Stimulated activated CD8-positive, alpha-beta memory T cell treated with anti-CD3 and anti-CD28 coated beads, Interleukin-7, amount 100 ng/mL, for 48 hours (primary cell): ENCODE results near the gene CC2D1A.

ENCODE experiments used
- DNase-seq, 2 donors: peaks; one replicate each; pipeline ENCODE4 v3.0.0-alpha.2; 2020; ENCODE audit warnings: low read depth in 1 of 2; ENCODE audit errors: extremely low read depth in 1 of 2

Gene CC2D1A

GRCh38 chr19:13975870-13976269, 69.9 kb downstream of the CC2D1A start:
- DNase-seq, result no peak

DNA sequence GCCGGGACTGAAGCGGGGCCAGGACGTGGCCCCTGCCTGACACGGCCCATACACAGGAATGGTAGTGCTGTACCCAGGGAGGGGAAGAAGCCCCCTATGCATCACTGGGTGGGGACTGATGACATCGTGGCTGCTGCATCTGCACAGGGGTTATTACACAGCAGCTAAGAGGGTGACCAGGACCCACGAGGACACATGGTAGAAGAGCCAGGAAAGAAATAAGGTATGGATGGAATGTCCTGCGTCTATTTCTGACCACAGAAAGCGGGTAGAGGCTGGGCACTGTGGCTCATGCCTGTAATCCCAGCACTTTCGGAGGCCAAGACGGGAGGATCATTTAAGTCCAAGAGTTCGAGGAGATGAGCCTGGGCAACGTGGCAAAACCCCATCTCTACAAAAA, 70.4 kb downstream of the CC2D1A start:
- no peak for DNase-seq

DNA sequence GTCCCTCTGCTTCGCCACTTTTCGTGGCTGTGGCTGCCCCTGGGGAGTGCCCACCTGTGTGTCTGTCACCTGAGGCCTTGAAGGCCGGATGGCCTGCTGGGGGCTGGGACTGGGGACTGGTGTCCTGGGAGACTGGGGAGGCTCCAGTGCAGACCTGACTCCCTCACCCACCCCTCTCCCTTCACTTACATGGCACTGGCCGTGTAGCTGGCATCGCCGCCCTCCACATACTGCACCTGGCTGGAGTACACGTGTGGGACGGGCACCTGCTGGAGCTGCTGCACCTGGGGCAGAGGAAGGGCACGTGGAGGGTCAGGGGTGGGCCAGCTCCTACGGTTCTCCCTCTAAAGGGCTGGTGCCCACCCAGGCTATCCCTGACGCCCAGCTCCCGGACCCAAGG, 71.8 kb downstream of the CC2D1A start:
- no peak for DNase-seq

DNA sequence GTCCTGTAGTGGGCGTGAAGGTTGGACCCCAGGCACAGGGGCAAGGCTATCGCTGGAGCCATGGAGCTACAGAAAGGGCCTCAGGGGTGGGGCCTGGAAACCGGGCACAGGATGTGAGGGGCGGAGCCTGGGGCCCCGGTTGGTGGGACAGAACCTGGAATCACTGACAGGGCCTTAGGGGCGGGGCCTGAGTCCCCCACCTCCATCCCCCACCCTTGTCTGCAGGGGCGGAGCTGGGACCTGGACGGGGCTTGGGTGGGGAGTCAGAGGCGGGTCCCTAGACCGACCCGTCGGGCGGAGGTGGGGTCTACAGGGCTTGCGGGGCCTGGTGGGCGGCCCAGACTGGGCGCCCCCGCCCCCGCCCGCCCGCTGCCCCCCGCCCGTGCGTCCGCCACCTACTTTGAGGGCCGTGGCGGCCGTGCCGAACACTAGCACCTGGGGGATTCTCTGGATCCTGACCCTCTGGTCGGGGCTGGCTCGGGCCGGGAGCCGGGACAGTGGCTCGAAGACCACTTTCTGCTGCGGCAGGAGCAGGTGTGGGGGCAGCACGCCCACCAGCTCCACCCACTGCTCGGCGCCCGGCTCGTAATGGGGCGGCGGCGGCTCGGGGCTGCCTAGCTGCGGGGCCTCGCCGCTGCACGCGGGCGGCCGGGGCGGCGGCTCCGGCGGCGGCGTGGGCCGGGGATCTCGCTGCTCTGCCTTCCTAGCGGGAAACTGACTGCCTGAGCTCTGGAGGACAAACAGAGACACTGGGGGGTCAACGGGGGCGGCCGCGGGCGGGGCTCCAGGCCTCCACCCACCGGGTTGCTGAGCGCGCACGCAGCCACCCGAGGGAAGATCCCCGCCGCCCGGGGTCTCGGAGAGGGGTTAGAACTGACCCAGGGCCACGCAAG, 72.6 kb downstream of the CC2D1A start:
- peak in 1 of 2 donors; percentile 34 for DNase-seq

DNA sequence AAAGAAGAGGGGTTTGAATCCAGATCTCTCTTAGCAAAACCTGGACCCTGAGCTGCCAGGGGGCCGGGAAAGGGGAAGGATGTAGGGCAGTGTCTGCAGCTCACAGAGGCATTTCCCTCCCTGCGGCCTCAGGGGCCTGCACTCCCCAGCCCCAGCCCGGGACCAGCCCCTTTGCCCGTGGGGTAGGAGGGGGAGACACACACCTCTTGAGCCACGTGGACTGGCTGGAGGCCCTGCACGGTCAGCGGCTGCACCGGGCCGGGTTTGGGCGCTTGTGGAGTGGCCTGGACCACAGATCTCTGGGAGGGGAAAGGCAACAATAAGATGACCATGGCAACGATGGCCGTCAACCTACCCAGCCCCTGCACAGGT, 73.2 kb downstream of the CC2D1A start:
- no peak for DNase-seq

- no peak for DNase-seq
Measured at GRCh38 chr19:13979686-13980085, 73.7 kb downstream of the CC2D1A start.

GRCh38 chr19:13980340-13980739, 74.3 kb downstream of the CC2D1A start:
- no peak for DNase-seq
